ENCODE measurements around the gene NOTCH1.

NOTCH1 gene

GRCh38 chr9:136508729-136509500 lies 36.9 kb downstream of the NOTCH1 start:
- Histone ChIP-seq H3K27ac (ENCODE audit: insufficient read depth, low read length, poor library complexity, severe bottlenecking) (no peak overlapping the region), H3K9me3 (ENCODE audit: control insufficient read depth, low read length) (no peaks in the 10 kb centered on the region), H3K4me3 (ENCODE audit: insufficient read depth, low read depth, low read length, poor library complexity, severe bottlenecking) (no peak overlapping the region), H3K36me3 (ENCODE audit: control insufficient read depth, insufficient read depth, low read length) (peaks cover 97% of the 10 kb centered on the region), H3K4me1 (ENCODE audit: control insufficient read depth, insufficient read depth, low read length, poor library complexity, severe bottlenecking) (no peaks in the 10 kb centered on the region), H3K27me3 (replicated peaks; ENCODE audit: control insufficient read depth, insufficient read depth, low read length, poor library complexity, severe bottlenecking) (no peaks in the 10 kb centered on the region)
- DNase-seq = no peak

- H3K36me3 ChIP-seq (ENCODE audit: control insufficient read depth, insufficient read depth, low read length) = peaks cover 97% of the 10 kb centered on the region
- no peak overlapping the region for H3K4me3 ChIP-seq (ENCODE audit: insufficient read depth, low read depth, low read length, poor library complexity, severe bottlenecking)
- no peaks in the 10 kb centered on the region for H3K27me3 ChIP-seq (replicated peaks; ENCODE audit: control insufficient read depth, insufficient read depth, low read length, poor library complexity, severe bottlenecking)
- no peak for DNase-seq
- H3K4me1 ChIP-seq (ENCODE audit: control insufficient read depth, insufficient read depth, low read length, poor library complexity, severe bottlenecking) = no peaks in the 10 kb centered on the region
- H3K27ac ChIP-seq (ENCODE audit: insufficient read depth, low read length, poor library complexity, severe bottlenecking) = no peak overlapping the region
- H3K9me3 ChIP-seq (ENCODE audit: control insufficient read depth, low read length) = no peaks in the 10 kb centered on the region
Measured at GRCh38 chr9:136507992-136508375, 37.9 kb downstream of the NOTCH1 start.

- no peak for DNase-seq
- H3K4me1 ChIP-seq (ENCODE audit: control insufficient read depth, insufficient read depth, low read length, poor library complexity, severe bottlenecking) = no peaks in the 10 kb centered on the region
- H3K36me3 ChIP-seq (ENCODE audit: control insufficient read depth, insufficient read depth, low read length) = peaks cover 100% of the 10 kb centered on the region
- no peaks in the 10 kb centered on the region for H3K9me3 ChIP-seq (ENCODE audit: control insufficient read depth, low read length)
- no peak overlapping the region for H3K4me3 ChIP-seq (ENCODE audit: insufficient read depth, low read depth, low read length, poor library complexity, severe bottlenecking)
- no peaks in the 10 kb centered on the region for H3K27me3 ChIP-seq (replicated peaks; ENCODE audit: control insufficient read depth, insufficient read depth, low read length, poor library complexity, severe bottlenecking)
- no peak overlapping the region for H3K27ac ChIP-seq (ENCODE audit: insufficient read depth, low read length, poor library complexity, severe bottlenecking)
Measured at GRCh38 chr9:136507221-136507991, 38.4 kb downstream of the NOTCH1 start.

GRCh38 chr9:136506425-136506824 lies 39.4 kb downstream of the NOTCH1 start:
- Histone ChIP-seq H3K4me3 (ENCODE audit: insufficient read depth, low read depth, low read length, poor library complexity, severe bottlenecking) (no peak overlapping the region), H3K4me1 (ENCODE audit: control insufficient read depth, insufficient read depth, low read length, poor library complexity, severe bottlenecking) (no peaks in the 10 kb centered on the region), H3K27ac (ENCODE audit: insufficient read depth, low read length, poor library complexity, severe bottlenecking) (no peak overlapping the region), H3K9me3 (ENCODE audit: control insufficient read depth, low read length) (no peaks in the 10 kb centered on the region), H3K27me3 (replicated peaks; ENCODE audit: control insufficient read depth, insufficient read depth, low read length, poor library complexity, severe bottlenecking) (no peaks in the 10 kb centered on the region), H3K36me3 (ENCODE audit: control insufficient read depth, insufficient read depth, low read length) (peaks cover 100% of the 10 kb centered on the region)
- DNase-seq = no peak

- Histone ChIP-seq H3K27me3 (replicated peaks; ENCODE audit: control insufficient read depth, insufficient read depth, low read length, poor library complexity, severe bottlenecking) (no peaks in the 10 kb centered on the region), H3K4me3 (ENCODE audit: insufficient read depth, low read depth, low read length, poor library complexity, severe bottlenecking) (no peak overlapping the region), H3K36me3 (ENCODE audit: control insufficient read depth, insufficient read depth, low read length) (peaks cover 98% of the 10 kb centered on the region), H3K27ac (ENCODE audit: insufficient read depth, low read length, poor library complexity, severe bottlenecking) (no peak overlapping the region), H3K4me1 (ENCODE audit: control insufficient read depth, insufficient read depth, low read length, poor library complexity, severe bottlenecking) (no peaks in the 10 kb centered on the region), H3K9me3 (ENCODE audit: control insufficient read depth, low read length) (no peaks in the 10 kb centered on the region)
- no peak for DNase-seq
Measured at GRCh38 chr9:136505406-136506403, 40.1 kb downstream of the NOTCH1 start.

GRCh38 chr9:136504512-136505348 lies 41.1 kb downstream of the NOTCH1 start:
- no peaks in the 10 kb centered on the region for H3K27me3 ChIP-seq (replicated peaks; ENCODE audit: control insufficient read depth, insufficient read depth, low read length, poor library complexity, severe bottlenecking)
- no peaks in the 10 kb centered on the region for H3K4me1 ChIP-seq (ENCODE audit: control insufficient read depth, insufficient read depth, low read length, poor library complexity, severe bottlenecking)
- H3K9me3 ChIP-seq (ENCODE audit: control insufficient read depth, low read length) = no peaks in the 10 kb centered on the region
- no peak overlapping the region for H3K27ac ChIP-seq (ENCODE audit: insufficient read depth, low read length, poor library complexity, severe bottlenecking)
- no peak for DNase-seq
- no peak overlapping the region for H3K4me3 ChIP-seq (ENCODE audit: insufficient read depth, low read depth, low read length, poor library complexity, severe bottlenecking)
- peaks cover 98% of the 10 kb centered on the region for H3K36me3 ChIP-seq (ENCODE audit: control insufficient read depth, insufficient read depth, low read length)

GRCh38 chr9:136502940-136503550 lies 42.8 kb downstream of the NOTCH1 start:
- no peak for DNase-seq
- Histone ChIP-seq H3K36me3 (ENCODE audit: control insufficient read depth, insufficient read depth, low read length) (peaks cover 97% of the 10 kb centered on the region), H3K9me3 (ENCODE audit: control insufficient read depth, low read length) (no peaks in the 10 kb centered on the region), H3K27me3 (replicated peaks; ENCODE audit: control insufficient read depth, insufficient read depth, low read length, poor library complexity, severe bottlenecking) (no peaks in the 10 kb centered on the region), H3K27ac (ENCODE audit: insufficient read depth, low read length, poor library complexity, severe bottlenecking) (no peak overlapping the region), H3K4me1 (ENCODE audit: control insufficient read depth, insufficient read depth, low read length, poor library complexity, severe bottlenecking) (no peaks in the 10 kb centered on the region), H3K4me3 (ENCODE audit: insufficient read depth, low read depth, low read length, poor library complexity, severe bottlenecking) (no peak overlapping the region)

GRCh38 chr9:136502196-136502595 lies 43.7 kb downstream of the NOTCH1 start:
- Histone ChIP-seq H3K36me3 (ENCODE audit: control insufficient read depth, insufficient read depth, low read length) (peaks cover 97% of the 10 kb centered on the region), H3K27ac (ENCODE audit: insufficient read depth, low read length, poor library complexity, severe bottlenecking) (no peak overlapping the region), H3K4me1 (ENCODE audit: control insufficient read depth, insufficient read depth, low read length, poor library complexity, severe bottlenecking) (no peaks in the 10 kb centered on the region), H3K9me3 (ENCODE audit: control insufficient read depth, low read length) (no peaks in the 10 kb centered on the region), H3K27me3 (replicated peaks; ENCODE audit: control insufficient read depth, insufficient read depth, low read length, poor library complexity, severe bottlenecking) (no peaks in the 10 kb centered on the region), H3K4me3 (ENCODE audit: insufficient read depth, low read depth, low read length, poor library complexity, severe bottlenecking) (no peak overlapping the region)
- DNase-seq = no peak

GRCh38 chr9:136501686-136502085 lies 44.2 kb downstream of the NOTCH1 start:
- peaks cover 97% of the 10 kb centered on the region for H3K36me3 ChIP-seq (ENCODE audit: control insufficient read depth, insufficient read depth, low read length)
- DNase-seq = no peak
- no peaks in the 10 kb centered on the region for H3K9me3 ChIP-seq (ENCODE audit: control insufficient read depth, low read length)
- no peaks in the 10 kb centered on the region for H3K27me3 ChIP-seq (replicated peaks; ENCODE audit: control insufficient read depth, insufficient read depth, low read length, poor library complexity, severe bottlenecking)
- H3K4me1 ChIP-seq (ENCODE audit: control insufficient read depth, insufficient read depth, low read length, poor library complexity, severe bottlenecking) = no peaks in the 10 kb centered on the region
- no peak overlapping the region for H3K4me3 ChIP-seq (ENCODE audit: insufficient read depth, low read depth, low read length, poor library complexity, severe bottlenecking)
- H3K27ac ChIP-seq (ENCODE audit: insufficient read depth, low read length, poor library complexity, severe bottlenecking) = no peak overlapping the region
